Thoracic aorta (tissue), 2 donors: ENCODE data around the gene SAMMSON. TPM values are rescaled to one million over a fixed set of nuclear protein-coding genes. Genes with fewer than 3 reads are reported as not detected.

Experiments
- ATAC-seq: fragments of 150-250 bp; one replicate; pipeline ENCODE4 v1.8.0; 2017; ENCODE audit warnings: low read depth; ENCODE audit not compliant: insufficient number of reproducible peaks, low FRiP score
- DNase-seq: peaks from one replicate; pipeline ENCODE4 v3.0.0-alpha.2; 2020; ENCODE audit warnings: low spot score
- H3K27ac ChIP-seq, 2 donors: fragments of 200-600 bp; sonication (generic); 1 replicate in 1 of 2; 2 replicates in 1 of 2; pipeline ENCODE4 v1.5.1; 2016; ENCODE audit warnings: mild to moderate bottlenecking in 2 of 2, moderate library complexity in 2 of 2
- H3K27me3 ChIP-seq: fragments of 200-600 bp; sonication (generic); replicated peaks from 2 replicates; pipeline ENCODE4 v1.6.0; 2016; ENCODE audit warnings: mild to moderate bottlenecking; ENCODE audit not compliant: insufficient read depth
- H3K36me3 ChIP-seq: fragments of 200-600 bp; sonication (generic); one replicate; pipeline ENCODE4 v1.5.1; 2016
- H3K4me1 ChIP-seq, 2 donors: fragments of 200-600 bp; sonication (generic); 1 replicate in 1 of 2; 2 replicates in 1 of 2; pipeline versions ENCODE4 v1.5.1 to v1.6.0; 2016; ENCODE audit warnings: low read depth in 2 of 2, mild to moderate bottlenecking in 1 of 2; ENCODE audit not compliant: control insufficient read depth in 1 of 2
- H3K4me3 ChIP-seq: fragments of 200-600 bp; sonication (generic); 2 replicates; pipeline ENCODE4 v1.5.1; 2016; ENCODE audit warnings: mild to moderate bottlenecking
- H3K9me3 ChIP-seq: fragments of 200-600 bp; sonication (generic); 2 replicates; pipeline ENCODE4 v1.5.1; 2016
- CTCF ChIP-seq: fragments of 200-600 bp; sonication (generic); IDR thresholded peaks from one replicate; pipeline ENCODE4 v1.5.1; 2019; ENCODE audit warnings: antibody characterized with exemption
- total RNA-seq, 2 donors: library from RNA; depleted of rRNA; stranded (reverse); fragments of >200 nt; gene quantifications; one replicate each; pipeline versions ENCODE4 v1.1.0 to v1.2.3, GENCODE V29; 2016

SAMMSON gene
- total RNA-seq, 2 donors from 2014 or later: 3.4 to 25.3 TPM

- Histone ChIP-seq H3K4me3 (peak overlapping the region; percentile 38), H3K36me3 (no peaks in the 10 kb centered on the region), H3K9me3 (no peaks in the 10 kb centered on the region), H3K4me1 (peaks cover 0 to 6% of the 10 kb centered on the region in 2 donors), H3K27me3 (no peaks in the 10 kb centered on the region), H3K27ac (no peak overlapping the region)
- TF ChIP-seq CTCF: peak; percentile 78
- no peak for DNase-seq
- peak; percentile 51 for ATAC-seq
Observed at GRCh38 chr3:70090322-70090913, 90.9 kb downstream of the SAMMSON start.

DNA sequence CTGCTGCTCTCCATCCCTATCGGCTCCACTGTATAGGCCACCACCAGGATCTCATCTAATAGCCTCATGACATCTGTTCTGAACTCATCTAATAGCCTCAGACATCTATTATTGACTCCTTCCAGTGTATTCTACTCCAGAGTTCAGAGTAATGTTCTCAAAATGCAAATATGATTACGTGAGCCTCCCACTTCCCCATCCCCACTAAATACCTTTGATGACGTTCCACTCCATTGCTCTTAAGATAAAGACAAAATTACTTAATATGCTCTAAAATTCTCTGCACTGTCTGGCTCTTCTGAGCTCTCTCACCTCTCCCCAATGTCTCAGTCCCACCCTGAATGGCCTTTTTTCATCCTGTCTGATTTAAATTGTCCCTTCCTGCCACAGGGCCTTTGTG lies 94.7 kb downstream of the SAMMSON start:
- no peak for TF ChIP-seq CTCF
- Histone ChIP-seq H3K27me3 (no peaks in the 10 kb centered on the region), H3K36me3 (no peaks in the 10 kb centered on the region)

DNA sequence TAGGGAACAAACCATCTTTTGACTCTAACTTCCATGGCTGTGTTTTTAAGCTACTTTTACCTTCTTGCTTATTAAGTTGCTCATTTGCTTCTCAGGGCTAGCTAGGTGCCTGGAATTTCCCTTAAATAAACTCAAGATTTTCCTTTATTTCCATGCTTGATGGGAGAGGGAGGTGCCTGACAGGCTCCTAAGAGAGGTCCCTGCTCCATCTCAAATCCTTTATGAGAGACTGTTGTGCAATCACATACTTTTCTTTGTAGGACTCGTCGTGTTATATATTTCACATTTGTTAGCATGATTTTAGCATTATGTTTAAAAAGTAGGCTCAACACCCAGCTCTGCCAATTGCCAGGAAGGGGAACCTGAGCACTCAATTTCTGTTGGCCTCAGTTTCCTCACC lies 95.7 kb downstream of the SAMMSON start:
- H3K9me3 ChIP-seq: no peaks in the 10 kb centered on the region
- no peaks in the 10 kb centered on the region for H3K4me1 ChIP-seq
- DNase-seq (no peak), ATAC-seq (no peak)
- TF ChIP-seq CTCF: no peak
- H3K27me3 ChIP-seq: no peaks in the 10 kb centered on the region
- no peak overlapping the region for H3K4me3 ChIP-seq
- no peak overlapping the region for H3K27ac ChIP-seq
- no peaks in the 10 kb centered on the region for H3K36me3 ChIP-seq

More for the DNA sequence above, 94.7 kb downstream of the SAMMSON start:
- Histone ChIP-seq H3K4me3 (no peak overlapping the region), H3K9me3 (no peaks in the 10 kb centered on the region), H3K27ac (no peak overlapping the region), H3K4me1 (no peaks in the 10 kb centered on the region)
- no peak for ATAC-seq
- no peak for DNase-seq

DNA sequence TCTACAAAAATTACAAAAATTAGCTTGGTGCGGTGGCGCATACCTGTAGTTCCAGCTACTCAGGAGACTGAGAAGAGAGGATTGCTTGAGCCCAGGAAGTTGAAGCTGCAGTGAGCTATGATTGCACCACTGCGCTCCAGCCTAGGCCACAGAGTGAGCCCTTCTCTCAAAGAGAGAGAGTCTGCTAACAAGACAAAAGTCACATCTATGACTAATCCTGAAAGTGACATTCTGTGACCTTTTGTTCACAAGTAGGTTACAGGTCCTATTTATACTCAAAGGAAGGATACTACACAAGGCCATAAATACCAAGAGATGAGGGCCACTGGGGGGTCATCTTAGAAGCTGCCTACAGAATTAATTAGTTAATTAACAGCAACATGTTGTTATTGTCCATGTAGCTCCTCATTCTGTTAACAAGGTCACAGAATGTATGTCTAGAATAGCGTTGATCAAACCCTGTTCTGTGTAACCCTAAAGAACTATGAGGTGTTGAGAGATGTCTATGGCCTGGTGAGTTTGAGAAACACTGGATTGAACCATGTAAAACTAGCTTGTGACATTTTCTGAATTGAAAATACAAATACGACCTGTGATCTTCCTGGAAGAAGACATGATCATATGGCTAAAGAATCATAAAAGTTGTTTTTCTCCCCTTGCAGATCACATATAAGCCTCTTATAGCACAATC lies 97.0 kb downstream of the SAMMSON start:
- ATAC-seq (no peak), DNase-seq (no peak)
- Histone ChIP-seq H3K27me3 (no peaks in the 10 kb centered on the region), H3K9me3 (no peaks in the 10 kb centered on the region), H3K4me1 (no peaks in the 10 kb centered on the region), H3K36me3 (no peaks in the 10 kb centered on the region), H3K27ac (no peak overlapping the region), H3K4me3 (no peak overlapping the region)
- no peak for TF ChIP-seq CTCF

DNA sequence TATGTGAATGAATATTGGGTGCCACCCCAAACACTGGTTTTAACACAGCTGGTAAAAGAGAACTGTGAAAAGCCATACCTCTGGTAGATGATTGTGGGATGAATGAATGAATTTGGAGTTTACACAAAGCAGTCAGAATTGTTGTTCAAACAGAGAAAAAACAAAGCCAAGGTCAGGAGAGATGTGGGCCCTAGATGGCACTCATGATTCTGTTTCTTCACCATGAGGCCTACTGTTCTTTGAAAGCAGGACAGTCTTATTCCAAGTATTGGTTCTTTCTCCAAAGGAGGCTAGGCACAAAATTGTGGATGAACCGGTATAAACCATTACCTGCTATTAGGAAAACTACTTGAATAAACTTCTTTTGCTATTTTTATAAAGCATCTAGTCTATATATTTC lies 97.6 kb downstream of the SAMMSON start:
- no peak for ATAC-seq
- no peak for TF ChIP-seq CTCF

More for the DNA sequence above, 97.6 kb downstream of the SAMMSON start:
- Histone ChIP-seq H3K27me3 (no peaks in the 10 kb centered on the region), H3K36me3 (no peaks in the 10 kb centered on the region), H3K4me1 (no peaks in the 10 kb centered on the region), H3K9me3 (no peaks in the 10 kb centered on the region), H3K4me3 (no peak overlapping the region), H3K27ac (no peak overlapping the region)
- no peak for DNase-seq
